ENCODE data around the gene RCOR2.
"Not testable (repeated sequence)": the region's sequence is repeated elsewhere in the genome, so short reads cannot be mapped to it uniquely, and the experiment has no call there.

RCOR2 gene

DNA sequence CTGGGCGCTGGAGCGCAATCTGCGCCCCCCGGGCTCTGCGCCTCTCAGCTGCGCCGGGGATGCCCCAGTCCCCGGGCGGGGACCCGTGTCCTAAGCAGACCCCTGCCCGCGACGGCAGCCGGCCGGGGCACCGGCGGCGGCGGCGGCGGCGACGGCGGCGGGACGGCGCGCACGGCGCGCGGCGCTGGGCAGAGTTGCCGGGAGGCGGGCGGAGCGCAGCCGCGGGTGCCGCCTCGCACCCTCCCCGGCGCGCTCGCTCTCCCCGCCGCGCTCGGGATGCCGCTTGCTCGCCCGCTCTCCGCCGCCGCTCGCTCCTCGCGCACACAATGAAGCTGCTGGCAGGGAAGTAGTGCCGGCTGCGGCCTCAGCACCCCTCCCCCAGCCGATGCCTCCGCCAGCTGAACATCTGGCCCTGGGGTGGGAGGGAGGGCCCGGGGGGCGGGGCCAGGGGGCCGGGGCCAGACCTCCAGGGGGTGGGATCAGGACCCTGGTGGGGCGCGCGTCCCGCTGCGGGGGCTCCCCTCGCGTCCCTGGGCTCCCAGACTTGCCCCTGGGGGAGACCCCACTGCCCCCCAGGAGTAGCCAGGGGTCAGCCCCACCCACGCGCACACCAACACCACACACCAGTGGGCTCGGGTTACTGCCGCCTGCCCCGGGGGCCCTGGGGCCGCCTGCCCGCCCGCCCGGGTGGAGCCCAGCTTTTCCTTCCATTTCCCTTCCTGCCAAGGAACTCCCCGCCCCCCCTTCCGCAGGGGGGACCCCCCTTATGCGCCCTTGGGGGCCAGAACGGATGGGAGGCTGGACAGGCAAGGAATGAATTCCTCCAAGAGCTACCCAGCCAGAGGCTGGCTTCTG, at the start of gene RCOR2:
Gene RCOR2, minus strand, starts transcription at position 328 of the 855 bp plus-strand sequence. CDS start 708 bp downstream, outside the sequence.
- no peak for TF ChIP-seq POLR2A (IDR thresholded peaks at IDR 0.05; ENCODE audit: low read length)
- no peak for TF ChIP-seq GATA1 (IDR thresholded peaks at IDR 0.05; ENCODE audit: low read depth, low read length)
- DNase-seq: peak; percentile 73 to 79

DNA sequence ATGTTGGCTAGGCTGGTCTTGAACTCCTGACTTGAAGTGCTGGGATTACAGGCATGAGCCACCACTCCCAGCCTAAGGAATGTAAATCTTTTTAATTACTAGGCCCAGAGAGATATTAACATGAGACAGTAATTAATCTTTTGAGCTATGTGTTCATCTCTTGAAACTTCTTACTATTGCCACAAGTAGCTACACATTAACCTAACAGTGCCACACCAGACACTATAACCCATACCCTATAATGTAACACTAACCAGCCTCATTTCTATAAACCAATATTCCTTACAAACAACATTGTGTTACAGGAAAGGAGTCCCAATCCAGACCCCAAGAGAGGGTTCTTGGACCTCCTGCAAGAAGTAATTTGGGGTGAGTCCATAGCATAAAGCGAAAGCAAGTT, 49.5 kb upstream of the RCOR2 start:
- TF ChIP-seq GATA1 (IDR thresholded peaks at IDR 0.05; ENCODE audit: low read depth, low read length): no peak
- no peak for TF ChIP-seq POLR2A (IDR thresholded peaks at IDR 0.05; ENCODE audit: low read length)
- no peak for DNase-seq

DNA sequence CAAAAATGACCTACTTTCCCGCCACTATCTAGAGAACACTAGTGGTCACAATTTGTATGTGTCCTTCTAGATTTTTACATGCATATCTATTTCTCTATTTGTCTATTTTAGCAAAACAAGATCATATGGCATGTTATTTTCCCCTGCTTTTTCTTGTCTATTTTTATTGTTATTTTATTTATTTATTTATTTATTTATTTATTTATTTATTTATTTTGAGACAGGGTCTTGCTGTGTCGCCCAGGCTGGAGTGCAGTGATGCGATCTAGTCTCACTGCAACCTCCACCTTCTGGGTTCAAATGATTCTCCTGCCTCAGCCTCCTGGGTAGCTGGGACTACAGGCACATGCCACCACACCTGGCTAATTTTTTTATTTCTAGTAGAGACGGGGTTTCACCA, 46.9 kb upstream of the RCOR2 start:
- DNase-seq: not testable (repeated sequence)

DNA sequence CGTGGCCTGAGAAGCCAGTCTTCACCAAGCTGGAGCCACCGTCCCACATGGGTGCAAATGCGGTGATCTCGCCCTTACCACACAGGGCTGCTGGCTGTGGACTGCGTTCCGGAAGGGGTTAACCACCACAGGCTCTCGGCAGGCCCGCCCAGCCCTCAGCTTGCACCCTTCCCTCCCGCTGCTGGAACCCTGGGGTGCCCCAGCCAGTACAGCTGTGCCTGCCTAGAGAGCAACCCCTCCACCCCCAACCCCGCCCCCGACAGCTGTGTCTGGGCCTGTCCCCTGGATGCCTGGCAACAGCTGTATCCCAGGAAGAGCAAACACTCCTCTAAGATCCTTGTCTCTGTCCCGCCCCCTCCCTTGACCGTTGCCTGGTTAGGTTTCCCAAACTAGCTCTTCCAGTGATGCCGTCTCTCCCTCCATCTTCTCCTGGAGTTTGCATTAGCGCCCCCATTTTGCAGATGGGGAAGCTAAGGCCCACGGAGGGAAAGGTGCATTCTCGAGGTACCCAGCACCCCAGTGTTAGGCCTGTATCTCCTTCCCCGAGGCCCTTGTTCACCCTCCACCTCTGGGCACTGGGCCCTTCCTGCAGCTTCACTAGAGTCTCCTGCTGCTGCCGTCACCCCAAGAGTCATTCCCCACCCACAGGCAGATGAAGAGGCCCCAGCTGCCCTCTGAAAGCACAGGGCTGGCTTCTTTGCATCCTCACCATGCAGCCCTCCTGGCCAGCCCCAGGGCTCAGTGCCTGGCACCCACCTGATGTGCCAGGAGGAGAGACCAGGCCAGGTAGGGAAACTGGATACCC, 44.8 kb upstream of the RCOR2 start:
- no peak for DNase-seq
- TF ChIP-seq POLR2A (IDR thresholded peaks at IDR 0.05; ENCODE audit: low read length): no peak
- TF ChIP-seq GATA1 (IDR thresholded peaks at IDR 0.05; ENCODE audit: low read depth, low read length): no peak

DNA sequence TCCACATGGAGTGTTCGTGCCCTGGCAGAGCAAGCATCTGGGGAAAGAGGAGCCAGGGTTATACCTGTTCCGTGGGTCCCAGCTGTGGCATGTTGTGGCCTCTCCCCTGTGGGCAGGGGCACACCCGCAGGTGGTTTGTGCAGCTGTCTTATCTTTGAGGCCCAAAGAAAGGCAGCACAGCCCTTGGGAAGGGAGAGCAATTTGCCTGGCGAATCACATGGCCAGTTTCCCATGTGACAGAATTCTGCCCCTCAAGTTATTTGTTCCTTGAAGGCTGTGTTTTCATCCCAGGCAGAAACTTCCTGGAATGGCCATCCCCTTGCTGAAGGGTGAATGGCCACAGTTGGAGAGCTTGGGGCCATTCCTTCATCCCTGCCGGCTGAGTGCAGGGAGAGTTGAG, 41.0 kb upstream of the RCOR2 start:
- TF ChIP-seq GATA1 (IDR thresholded peaks at IDR 0.05; ENCODE audit: low read depth, low read length) (no peak), POLR2A (IDR thresholded peaks at IDR 0.05; ENCODE audit: low read length) (no peak)
- peak; percentile 19 to 51 for DNase-seq

DNA sequence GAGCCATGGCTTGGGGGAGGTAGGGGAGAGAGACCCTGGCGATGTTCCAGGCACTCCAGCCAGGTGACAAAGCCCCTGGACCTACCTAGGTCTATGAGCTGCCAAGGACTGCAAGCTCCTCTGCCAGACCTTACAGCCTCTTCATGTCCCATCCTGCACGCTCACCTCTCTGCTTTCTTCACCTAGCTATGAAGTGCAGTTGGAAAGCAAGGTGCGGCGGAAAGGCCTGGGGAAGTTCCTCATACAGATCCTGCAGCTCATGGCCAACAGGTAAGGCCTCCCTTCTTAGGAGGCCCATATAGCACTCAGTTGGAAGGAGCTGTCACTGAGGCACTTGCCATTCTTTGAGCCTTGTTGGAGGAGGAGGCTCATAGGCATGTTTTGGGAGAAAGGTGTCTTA, 35.6 kb upstream of the RCOR2 start:
- TF ChIP-seq GATA1 (IDR thresholded peaks at IDR 0.05; ENCODE audit: low read depth, low read length): no peak
- no peak for TF ChIP-seq POLR2A (IDR thresholded peaks at IDR 0.05; ENCODE audit: low read length)

DNA sequence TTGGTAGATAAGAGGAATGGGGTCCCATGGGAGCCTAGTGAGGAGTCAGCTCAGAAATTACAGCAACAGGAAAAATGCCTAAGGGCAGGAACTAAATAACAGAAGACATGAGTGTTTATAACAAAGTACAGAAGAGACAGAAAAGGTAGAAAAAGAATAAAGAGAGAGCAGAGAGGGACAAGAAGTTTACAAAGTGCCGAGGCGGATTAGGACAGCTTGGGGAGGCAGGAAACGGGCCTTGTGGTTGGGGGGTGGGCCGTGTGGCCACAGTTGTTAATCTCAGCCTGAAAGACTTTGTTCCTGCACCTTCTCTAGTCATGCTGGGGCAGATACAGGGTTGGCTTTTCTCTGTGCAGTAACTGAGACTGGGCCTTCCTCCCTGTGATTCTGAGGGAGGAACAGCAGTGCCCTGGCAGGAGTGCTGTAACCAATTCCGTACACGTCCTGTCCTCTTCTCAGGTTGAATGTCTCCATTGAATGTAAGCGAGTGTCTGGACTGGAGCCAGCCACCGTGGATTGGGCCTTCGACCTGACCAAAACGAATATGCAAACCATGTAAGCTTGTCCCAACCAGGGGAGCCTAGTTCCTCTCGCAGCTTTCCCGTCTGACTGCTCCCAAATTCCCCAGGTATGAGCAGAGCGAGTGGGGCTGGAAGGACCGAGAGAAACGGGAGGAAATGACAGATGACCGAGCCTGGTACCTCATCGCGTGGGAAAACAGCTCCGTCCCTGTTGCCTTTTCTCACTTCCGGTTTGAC, 35.0 kb upstream of the RCOR2 start:
- no peak for DNase-seq
- TF ChIP-seq POLR2A (IDR thresholded peaks at IDR 0.05; ENCODE audit: low read length): no peak
- TF ChIP-seq GATA1 (IDR thresholded peaks at IDR 0.05; ENCODE audit: low read depth, low read length): no peak

More for the DNA sequence above, 35.6 kb upstream of the RCOR2 start:
- no peak for DNase-seq

DNA sequence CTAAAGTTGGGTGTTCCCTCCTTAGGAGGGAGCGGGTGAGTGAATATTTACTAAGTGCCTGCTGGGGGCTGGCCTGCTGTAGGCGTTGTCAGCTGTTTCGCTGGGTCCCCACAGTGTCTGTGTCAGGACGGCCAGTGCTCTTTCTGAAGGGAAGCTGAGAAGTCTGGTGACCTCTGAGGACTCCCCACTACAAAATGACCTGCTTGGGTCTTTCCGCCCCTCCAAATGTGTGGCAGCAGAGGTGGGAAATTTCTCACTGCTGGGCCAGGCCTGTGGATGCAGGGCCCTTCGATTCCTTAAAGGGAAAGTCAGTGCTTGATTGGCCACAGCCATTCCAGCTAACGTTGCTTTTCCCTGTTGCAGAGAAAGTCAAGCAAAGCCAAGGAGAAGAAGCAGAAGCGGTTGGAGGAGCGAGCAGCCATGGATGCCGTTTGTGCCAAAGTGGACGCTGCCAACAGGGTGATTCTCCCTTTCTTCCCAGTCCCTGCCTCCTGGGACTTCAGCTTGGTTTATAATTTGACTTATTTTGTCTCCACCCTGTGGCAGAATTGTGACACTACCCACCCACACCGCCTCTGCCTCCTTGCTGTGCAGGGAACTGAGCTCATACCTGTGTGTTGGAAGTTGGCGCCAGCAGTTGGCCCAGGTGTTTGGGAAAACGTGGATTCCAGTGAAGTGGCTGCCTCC, 28.7 kb upstream of the RCOR2 start:
- no peak for TF ChIP-seq GATA1 (IDR thresholded peaks at IDR 0.05; ENCODE audit: low read depth, low read length)
- no peak for TF ChIP-seq POLR2A (IDR thresholded peaks at IDR 0.05; ENCODE audit: low read length)
- DNase-seq: peak; percentile 63 to 81

DNA sequence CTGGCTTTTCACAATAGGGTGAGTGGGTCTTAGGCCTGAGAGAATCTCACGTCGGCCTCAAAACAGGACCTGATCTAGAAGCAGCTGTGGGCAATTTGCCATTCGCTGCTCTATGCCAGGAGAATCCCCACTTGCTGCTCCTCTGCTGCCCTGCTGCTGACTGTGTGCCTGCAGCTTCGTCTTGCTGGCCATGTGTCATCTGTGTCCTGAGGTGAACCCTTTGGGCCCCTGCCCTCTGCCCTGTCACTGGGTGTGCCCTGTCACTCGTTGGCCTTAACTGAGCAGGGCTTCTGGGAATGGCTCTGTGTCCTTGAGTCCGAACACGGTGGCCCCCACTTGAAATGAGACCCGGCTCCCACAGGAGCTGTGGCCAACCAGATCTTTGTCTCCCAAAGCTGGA, 28.0 kb upstream of the RCOR2 start:
- TF ChIP-seq GATA1 (IDR thresholded peaks at IDR 0.05; ENCODE audit: low read depth, low read length) (no peak), POLR2A (IDR thresholded peaks at IDR 0.05; ENCODE audit: low read length) (no peak)
- peak; percentile 85 to 89 for DNase-seq

DNA sequence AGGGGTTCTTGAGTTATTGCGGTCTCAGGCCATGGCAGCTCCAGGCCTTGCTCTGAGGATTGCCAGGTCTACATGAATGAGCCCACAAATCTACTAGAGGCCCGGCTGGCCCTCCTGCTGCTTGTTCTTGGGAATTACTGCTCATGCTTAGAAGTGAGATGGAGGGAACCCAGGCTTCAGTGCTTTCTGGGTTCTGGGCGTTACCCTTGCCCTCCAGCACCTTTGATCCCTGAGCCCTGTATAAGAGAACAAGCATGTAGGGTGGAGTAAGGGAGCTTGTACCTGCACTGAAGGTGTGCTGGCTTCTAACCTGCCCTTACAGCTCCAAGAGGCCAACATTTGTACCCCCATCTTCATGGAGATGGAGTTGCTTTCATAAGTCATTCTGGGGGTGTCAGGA, 25.8 kb upstream of the RCOR2 start:
- DNase-seq: no peak
- TF ChIP-seq GATA1 (IDR thresholded peaks at IDR 0.05; ENCODE audit: low read depth, low read length): no peak
- no peak for TF ChIP-seq POLR2A (IDR thresholded peaks at IDR 0.05; ENCODE audit: low read length)

DNA sequence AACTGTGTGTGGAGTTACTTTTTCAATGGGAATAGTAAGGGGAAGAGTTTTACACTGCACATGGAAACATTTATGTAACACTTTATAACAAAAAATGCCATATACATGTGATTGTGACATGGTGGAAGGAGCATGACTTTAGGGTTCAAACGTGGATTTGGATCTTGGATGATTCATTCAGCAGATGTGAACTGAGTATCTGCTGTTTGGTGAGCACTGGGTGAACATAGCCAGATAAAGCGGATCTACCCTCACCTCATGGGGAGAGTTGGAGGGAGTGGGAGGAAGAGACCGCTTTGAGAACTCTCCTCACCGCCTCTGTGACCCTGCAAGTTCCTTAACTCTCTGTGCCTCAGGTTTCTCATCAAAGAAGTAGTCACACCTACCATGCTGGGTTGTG, 24.9 kb upstream of the RCOR2 start:
- no peak for TF ChIP-seq POLR2A (IDR thresholded peaks at IDR 0.05; ENCODE audit: low read length)
- TF ChIP-seq GATA1 (IDR thresholded peaks at IDR 0.05; ENCODE audit: low read depth, low read length): no peak
- no peak for DNase-seq

DNA sequence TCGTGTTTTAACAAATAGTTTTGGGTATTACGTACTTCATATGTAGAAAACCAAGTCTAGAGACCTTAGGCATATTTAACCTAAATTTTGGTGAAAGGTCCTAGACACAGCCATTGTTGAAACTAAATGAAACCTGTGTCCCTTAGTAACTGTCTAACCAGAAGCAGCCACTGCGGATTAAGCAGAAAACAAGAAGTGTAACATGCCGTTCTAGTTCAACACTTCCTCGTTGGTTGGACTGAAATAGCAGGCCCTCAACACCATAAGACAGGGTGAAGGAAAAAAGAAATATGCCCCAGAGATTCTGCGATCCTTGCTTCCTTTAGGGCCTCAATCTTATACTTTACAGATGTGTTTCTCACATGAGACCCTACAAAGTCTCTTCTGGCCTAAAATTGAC, 23.8 kb upstream of the RCOR2 start:
- TF ChIP-seq POLR2A (IDR thresholded peaks at IDR 0.05; ENCODE audit: low read length): no peak
- no peak for TF ChIP-seq GATA1 (IDR thresholded peaks at IDR 0.05; ENCODE audit: low read depth, low read length)
- DNase-seq: no peak

DNA sequence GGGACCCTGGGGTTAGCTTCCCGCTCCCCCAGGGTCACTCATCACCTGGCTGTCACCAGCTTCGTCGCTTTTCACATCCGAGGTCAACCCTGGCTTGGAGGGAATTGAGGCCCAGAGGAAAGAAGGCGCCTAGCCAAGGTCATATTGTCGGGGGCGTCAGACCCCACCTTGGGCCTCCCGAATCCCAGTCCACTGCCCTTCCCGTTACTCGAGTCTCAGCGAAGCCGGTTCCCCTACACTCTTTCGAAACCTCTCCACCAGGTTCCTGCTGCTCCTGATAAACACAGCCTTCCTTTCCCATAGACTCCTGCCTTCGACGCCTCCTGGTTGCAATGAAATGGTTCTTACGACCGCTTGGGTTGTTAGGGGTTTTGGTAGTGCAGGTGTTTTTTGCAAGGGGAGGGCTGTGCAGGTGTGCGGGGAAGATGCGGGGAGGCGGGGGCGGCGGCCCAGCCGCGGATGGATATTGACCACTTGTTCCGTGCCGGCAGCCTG, 22.5 kb upstream of the RCOR2 start:
- TF ChIP-seq GATA1 (IDR thresholded peaks at IDR 0.05; ENCODE audit: low read depth, low read length) (no peak), POLR2A (IDR thresholded peaks at IDR 0.05; ENCODE audit: low read length) (no peak)
- DNase-seq: peak; percentile 58 to 64

Measured in erythroblast (primary cell).